OCI-LY3 (cell line): ENCODE results near the gene FAM13C.

ENCODE experiments used
- EZH2phosphoT487 ChIP-seq: fragments of 200-600 bp; shearing (Covaris generic); IDR thresholded peaks from 2 replicates; pipeline ENCODE4 v1.6.1; 2018; ENCODE audit warnings: antibody characterized with exemption, mixed run types, low read depth
- TF ChIP-seq, protein P1 (sequence below): fragments of 200-600, 300-600 bp; sonication (generic); IDR thresholded peaks from 2 replicates; pipeline ENCODE4 v1.5.1; 2014; ENCODE audit warnings: antibody characterized with exemption, low read length, low read depth

DNA sequence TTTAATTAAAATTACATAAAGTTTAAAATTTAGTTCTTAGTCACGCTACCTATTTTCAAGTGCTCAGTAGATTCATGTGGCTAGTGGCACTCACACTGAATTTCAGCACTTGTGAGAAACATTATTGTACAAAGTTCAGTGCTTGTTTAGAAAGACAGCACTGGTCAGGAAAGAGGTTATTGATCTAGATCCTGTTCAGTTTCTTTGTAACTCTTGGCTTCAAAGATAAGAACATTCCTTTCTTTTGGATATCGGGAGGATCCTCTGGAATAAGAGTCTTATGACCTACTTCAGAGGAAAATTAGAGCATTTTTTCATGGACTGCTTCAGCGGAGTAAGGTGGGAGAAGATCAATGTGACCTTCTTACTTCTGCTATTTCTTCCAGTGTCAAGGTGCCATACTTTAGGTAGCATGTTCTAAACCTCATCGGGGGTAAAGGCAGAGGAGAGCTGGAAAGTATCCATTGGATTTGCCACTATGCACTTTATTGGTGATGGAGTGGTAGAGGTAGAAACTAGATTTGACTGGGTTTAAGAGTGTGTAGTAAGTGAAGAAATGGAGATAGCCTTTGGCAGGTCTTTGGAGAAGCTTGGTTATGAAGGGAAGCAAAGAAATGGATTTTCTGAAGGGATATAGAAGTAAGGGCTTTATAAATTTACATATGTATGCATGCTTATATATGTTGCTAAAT lies 146.0 kb downstream of the FAM13C start:
- TF ChIP-seq, protein P1, sequence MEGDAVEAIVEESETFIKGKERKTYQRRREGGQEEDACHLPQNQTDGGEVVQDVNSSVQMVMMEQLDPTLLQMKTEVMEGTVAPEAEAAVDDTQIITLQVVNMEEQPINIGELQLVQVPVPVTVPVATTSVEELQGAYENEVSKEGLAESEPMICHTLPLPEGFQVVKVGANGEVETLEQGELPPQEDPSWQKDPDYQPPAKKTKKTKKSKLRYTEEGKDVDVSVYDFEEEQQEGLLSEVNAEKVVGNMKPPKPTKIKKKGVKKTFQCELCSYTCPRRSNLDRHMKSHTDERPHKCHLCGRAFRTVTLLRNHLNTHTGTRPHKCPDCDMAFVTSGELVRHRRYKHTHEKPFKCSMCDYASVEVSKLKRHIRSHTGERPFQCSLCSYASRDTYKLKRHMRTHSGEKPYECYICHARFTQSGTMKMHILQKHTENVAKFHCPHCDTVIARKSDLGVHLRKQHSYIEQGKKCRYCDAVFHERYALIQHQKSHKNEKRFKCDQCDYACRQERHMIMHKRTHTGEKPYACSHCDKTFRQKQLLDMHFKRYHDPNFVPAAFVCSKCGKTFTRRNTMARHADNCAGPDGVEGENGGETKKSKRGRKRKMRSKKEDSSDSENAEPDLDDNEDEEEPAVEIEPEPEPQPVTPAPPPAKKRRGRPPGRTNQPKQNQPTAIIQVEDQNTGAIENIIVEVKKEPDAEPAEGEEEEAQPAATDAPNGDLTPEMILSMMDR, result no peak
- TF ChIP-seq EZH2phosphoT487, result no peak
